SJSA1 (cell line): ENCODE results near the gene IDI1. TPM values are rescaled to one million over a fixed set of nuclear protein-coding genes. Genes with fewer than 3 reads are reported as not detected.
"Not testable (repeated sequence)": the region's sequence is repeated elsewhere in the genome, so short reads cannot be mapped to it uniquely, and the experiment has no call there.

Experiments used
- DNase-seq, 2 experiments: peaks; one replicate each; pipeline ENCODE4 v3.0.0-alpha.2; 2015 to 2020; ENCODE audit warnings: low spot score in 2 of 2, low read depth in 1 of 2
- H3K27ac ChIP-seq: fragments of 250-450 bp; sonication (Bioruptor Pico); 2 replicates; pipeline ENCODE4 v1.5.1; 2020; ENCODE audit warnings: mild to moderate bottlenecking, moderate library complexity
- H3K27me3 ChIP-seq: fragments of 250-450 bp; sonication (Bioruptor Pico); replicated peaks from 2 replicates; pipeline ENCODE4 v1.5.1; 2020; ENCODE audit warnings: mild to moderate bottlenecking, moderate library complexity
- H3K36me3 ChIP-seq: fragments of 250-450 bp; sonication (Bioruptor Pico); 2 replicates; pipeline ENCODE4 v1.5.1; 2020; ENCODE audit warnings: mild to moderate bottlenecking
- H3K4me1 ChIP-seq: fragments of 250-450 bp; sonication (Bioruptor Pico); replicated peaks from 2 replicates; pipeline ENCODE4 v1.6.1; 2021; ENCODE audit warnings: mild to moderate bottlenecking
- H3K4me3 ChIP-seq: fragments of 250-450 bp; sonication (Bioruptor Pico); 2 replicates; pipeline ENCODE4 v1.5.1; 2020; ENCODE audit warnings: mild to moderate bottlenecking
- H3K9me3 ChIP-seq: fragments of 250-450 bp; sonication (Bioruptor Pico); replicated peaks from 2 replicates; pipeline ENCODE4 v1.5.1; 2020; ENCODE audit warnings: mild to moderate bottlenecking
- total RNA-seq: library from RNA; depleted of rRNA; stranded (reverse); fragments of >200 nt; shearing (Covaris generic); gene quantifications from 2 replicates; pipeline ENCODE4 v1.2.3, GENCODE V29; 2014

IDI1 gene
- total RNA-seq, 1 experiment from 2014 or later = 88.4 TPM

GRCh38 chr10:1010703-1011102, 38.2 kb downstream of the IDI1 start:
- DNase-seq = no peak
- Histone ChIP-seq H3K4me3 (no peak overlapping the region), H3K27ac (no peak overlapping the region), H3K36me3 (peaks cover 88% of the 10 kb centered on the region), H3K4me1 (no peaks in the 10 kb centered on the region), H3K27me3 (no peaks in the 10 kb centered on the region), H3K9me3 (no peaks in the 10 kb centered on the region)

DNA sequence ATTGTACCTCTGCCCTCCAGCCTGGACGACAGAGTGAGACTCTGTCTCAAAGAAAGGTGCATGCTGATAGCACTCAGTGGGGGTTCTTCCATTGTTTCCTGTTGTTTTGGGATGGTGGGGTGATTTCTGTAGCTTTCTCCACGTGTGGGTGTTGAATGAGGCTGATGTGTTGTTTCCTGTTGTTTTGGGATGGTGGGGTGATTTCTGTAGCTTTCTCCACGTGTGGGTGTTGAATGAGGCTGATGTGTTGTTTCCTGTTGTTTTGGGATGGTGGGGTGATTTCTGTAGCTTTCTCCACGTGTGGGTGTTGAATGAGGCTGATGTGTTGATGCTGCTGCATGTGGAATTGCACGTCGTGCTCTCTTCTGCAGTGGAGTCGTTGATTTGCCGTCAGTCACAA, 39.0 kb downstream of the IDI1 start:
- not testable (repeated sequence) for H3K9me3 ChIP-seq, H3K4me1 ChIP-seq, H3K27ac ChIP-seq, H3K4me3 ChIP-seq, DNase-seq, H3K27me3 ChIP-seq
- peaks cover 92% of the 10 kb centered on the region for H3K36me3 ChIP-seq

- H3K36me3 ChIP-seq = peaks cover 92% of the 10 kb centered on the region
Observed at GRCh38 chr10:1009071-1009494, 39.8 kb downstream of the IDI1 start.

DNA sequence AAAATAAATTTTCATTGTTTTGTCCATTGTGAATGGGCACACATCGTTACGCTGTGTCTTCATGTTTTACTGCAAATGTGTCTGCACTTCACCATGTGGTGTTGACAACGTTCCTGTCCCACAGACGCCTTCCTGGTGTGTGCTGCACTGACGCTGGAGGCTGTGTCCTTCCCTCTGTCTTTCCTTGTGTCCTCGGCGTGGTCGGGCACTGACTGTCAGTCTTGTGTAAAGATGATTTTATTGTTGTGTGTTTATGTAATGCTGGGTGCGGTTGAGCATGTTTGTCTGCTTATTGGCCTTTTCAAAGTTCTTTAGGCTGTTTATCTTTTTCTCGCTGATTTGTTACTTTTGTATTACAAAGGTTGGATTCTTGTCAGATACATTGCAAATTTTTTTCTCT, 41.3 kb downstream of the IDI1 start:
- no peak for DNase-seq
- Histone ChIP-seq H3K4me3 (no peak overlapping the region), H3K4me1 (no peaks in the 10 kb centered on the region), H3K9me3 (no peaks in the 10 kb centered on the region), H3K27ac (no peak overlapping the region), H3K27me3 (no peaks in the 10 kb centered on the region), H3K36me3 (peaks cover 93% of the 10 kb centered on the region)

More at GRCh38 chr10:1009071-1009494, 39.8 kb downstream of the IDI1 start:
- no peaks in the 10 kb centered on the region for H3K9me3 ChIP-seq
- DNase-seq = no peak
- no peaks in the 10 kb centered on the region for H3K27me3 ChIP-seq
- H3K4me3 ChIP-seq = no peak overlapping the region
- no peak overlapping the region for H3K27ac ChIP-seq
- H3K4me1 ChIP-seq = no peaks in the 10 kb centered on the region

GRCh38 chr10:1006573-1006972, 42.3 kb downstream of the IDI1 start:
- Histone ChIP-seq H3K27ac (no peak overlapping the region), H3K4me3 (no peak overlapping the region), H3K36me3 (peaks cover 93% of the 10 kb centered on the region), H3K9me3 (no peaks in the 10 kb centered on the region), H3K4me1 (no peaks in the 10 kb centered on the region), H3K27me3 (no peaks in the 10 kb centered on the region)
- DNase-seq = no peak

GRCh38 chr10:1003884-1004670, 44.8 kb downstream of the IDI1 start:
- DNase-seq = no peak

DNA sequence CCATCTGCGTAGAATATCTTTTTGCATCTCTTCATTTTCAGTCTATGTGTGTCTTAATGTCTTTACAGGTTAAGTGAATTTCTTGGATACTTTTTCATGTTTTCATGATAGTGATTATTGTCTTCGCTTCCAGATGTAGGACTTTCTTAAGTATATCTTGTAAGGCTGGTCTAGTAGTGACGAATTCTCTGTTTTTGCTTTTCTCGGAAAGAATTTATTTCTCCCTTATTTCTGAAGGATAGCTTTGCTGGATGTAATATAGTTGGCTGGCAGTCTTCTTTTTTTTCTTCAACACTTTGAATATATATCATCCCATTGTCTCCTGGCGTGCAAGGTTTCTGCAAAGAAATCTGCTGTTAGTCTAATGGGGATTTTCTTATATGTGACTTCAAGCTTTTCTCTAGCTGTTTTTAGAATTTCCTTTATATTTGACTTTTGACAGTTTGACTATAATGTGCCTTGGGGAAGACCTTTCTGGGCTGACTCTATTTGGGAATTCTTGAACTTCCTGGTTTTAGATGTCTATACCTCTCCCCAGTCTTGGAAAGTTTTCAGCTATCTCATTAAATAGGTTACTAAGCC, 46.4 kb downstream of the IDI1 start:
- Histone ChIP-seq H3K4me3 (no peak overlapping the region), H3K27me3 (no peaks in the 10 kb centered on the region), H3K9me3 (no peaks in the 10 kb centered on the region), H3K27ac (no peak overlapping the region), H3K4me1 (no peaks in the 10 kb centered on the region), H3K36me3 (peaks cover 100% of the 10 kb centered on the region)
- DNase-seq = no peak

More at GRCh38 chr10:1003884-1004670, 44.8 kb downstream of the IDI1 start:
- Histone ChIP-seq H3K27ac (no peak overlapping the region), H3K27me3 (no peaks in the 10 kb centered on the region), H3K36me3 (peaks cover 100% of the 10 kb centered on the region), H3K4me1 (no peaks in the 10 kb centered on the region), H3K9me3 (no peaks in the 10 kb centered on the region), H3K4me3 (no peak overlapping the region)

GRCh38 chr10:997266-998022, 51.5 kb downstream of the IDI1 start:
- no peak for DNase-seq
- Histone ChIP-seq H3K9me3 (no peaks in the 10 kb centered on the region), H3K36me3 (peaks cover 100% of the 10 kb centered on the region), H3K27me3 (no peaks in the 10 kb centered on the region), H3K4me3 (no peak overlapping the region), H3K27ac (no peak overlapping the region), H3K4me1 (no peaks in the 10 kb centered on the region)

GRCh38 chr10:996031-996430, 52.9 kb downstream of the IDI1 start:
- Histone ChIP-seq H3K4me1 (no peaks in the 10 kb centered on the region), H3K4me3 (no peak overlapping the region), H3K9me3 (no peaks in the 10 kb centered on the region), H3K36me3 (peaks cover 92% of the 10 kb centered on the region), H3K27ac (no peak overlapping the region), H3K27me3 (no peaks in the 10 kb centered on the region)
- DNase-seq = no peak

GRCh38 chr10:995559-995926, 53.4 kb downstream of the IDI1 start:
- H3K36me3 ChIP-seq = peaks cover 90% of the 10 kb centered on the region
- no peak overlapping the region for H3K27ac ChIP-seq
- no peak overlapping the region for H3K4me3 ChIP-seq
- H3K9me3 ChIP-seq = no peaks in the 10 kb centered on the region
- no peak for DNase-seq
- H3K27me3 ChIP-seq = no peaks in the 10 kb centered on the region
- no peaks in the 10 kb centered on the region for H3K4me1 ChIP-seq

GRCh38 chr10:994836-995558, 53.9 kb downstream of the IDI1 start:
- peaks cover 1% of the 10 kb centered on the region for H3K4me1 ChIP-seq
- no peak overlapping the region for H3K4me3 ChIP-seq
- no peak for DNase-seq
- H3K9me3 ChIP-seq = no peaks in the 10 kb centered on the region
- no peak overlapping the region for H3K27ac ChIP-seq
- H3K36me3 ChIP-seq = peaks cover 89% of the 10 kb centered on the region
- no peaks in the 10 kb centered on the region for H3K27me3 ChIP-seq

DNA sequence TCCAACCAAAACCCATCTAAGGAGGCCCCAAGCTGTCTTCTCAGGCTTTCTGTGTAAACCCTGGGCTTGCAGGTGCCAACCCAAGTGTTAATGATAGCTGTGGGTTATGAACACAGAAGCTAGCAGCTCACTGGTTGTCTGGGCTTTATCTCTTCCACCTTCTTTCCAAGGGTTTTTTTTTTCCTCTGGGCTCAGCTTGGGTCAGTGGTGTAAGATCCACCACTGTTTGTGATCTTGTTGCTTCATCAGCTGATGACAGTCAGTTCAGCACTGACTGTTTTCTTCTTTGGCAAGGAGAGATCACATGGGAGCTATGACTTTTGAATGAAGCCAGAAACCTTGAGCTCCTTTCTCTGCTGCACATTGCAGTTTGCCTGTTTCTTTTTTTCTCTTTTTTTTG, 56.0 kb downstream of the IDI1 start:
- no peak overlapping the region for H3K27ac ChIP-seq
- H3K36me3 ChIP-seq = peaks cover 89% of the 10 kb centered on the region
- H3K9me3 ChIP-seq = no peaks in the 10 kb centered on the region
- no peaks in the 10 kb centered on the region for H3K27me3 ChIP-seq
- DNase-seq = no peak
- peaks cover 11% of the 10 kb centered on the region for H3K4me1 ChIP-seq
- no peak overlapping the region for H3K4me3 ChIP-seq

GRCh38 chr10:992467-992866, 56.5 kb downstream of the IDI1 start:
- no peaks in the 10 kb centered on the region for H3K27me3 ChIP-seq
- no peak overlapping the region for H3K4me3 ChIP-seq
- no peak for DNase-seq
- no peak overlapping the region for H3K27ac ChIP-seq
- H3K36me3 ChIP-seq = peaks cover 88% of the 10 kb centered on the region
- H3K4me1 ChIP-seq = peaks cover 14% of the 10 kb centered on the region
- H3K9me3 ChIP-seq = no peaks in the 10 kb centered on the region
